IMR-90 (cell line): ENCODE data around the gene AGPAT1. TPM values are rescaled to one million over a fixed set of nuclear protein-coding genes. Genes with fewer than 3 reads are reported as not detected.
"Not testable (repeated sequence)": the region's sequence is repeated elsewhere in the genome, so short reads cannot be mapped to it uniquely, and the experiment has no call there.

Source experiments
- ATAC-seq: fragments of 200-7000 bp; cut with Tn5 transposase; 2 replicates; pipeline ENCODE4 v1.9.1; 2020; ENCODE audit warnings: low read depth, mild to moderate bottlenecking, moderate library complexity
- BruUV-seq: library from RNA; stranded (reverse); fragments of 400-500 nt; replicated peaks from 2 replicates; lab custom pipeline; 2021; lab: Mats Ljungman, UMichigan
- CTCF ChIA-PET: fragments of 300-600 bp; formaldehyde crosslinking; extraction: SDS; loops from one replicate; lab custom pipeline; 2021; ENCODE audit warnings: antibody characterized with exemption; lab: Yijun Ruan, JAX
- POLR2A ChIA-PET: fragments of 300-600 bp; sonication (Branson Sonifier 250); formaldehyde crosslinking; loops from one replicate; lab custom pipeline; 2022; ENCODE audit warnings: antibody characterized with exemption; ENCODE audit not compliant: unreplicated experiment; lab: Charles Lee
- DNase-seq: peaks from one replicate; pipeline ENCODE4 v3.0.0; 2013
- H2AFZ ChIP-seq: replicated peaks from 2 replicates; pipeline ENCODE3; 2013; ENCODE audit warnings: low read length, mild to moderate bottlenecking; ENCODE audit not compliant: poor library complexity
- H2AK5ac ChIP-seq: 2 replicates; pipeline ENCODE4 v1.6.1; 2013; ENCODE audit warnings: low read depth, low read length, inconsistent platforms
- H2AK9ac ChIP-seq: replicated peaks from 2 replicates; pipeline ENCODE3; 2013; ENCODE audit warnings: mild to moderate bottlenecking, low read depth, low read length, moderate library complexity; ENCODE audit not compliant: poor library complexity
- H2BK120ac ChIP-seq: 2 replicates; pipeline ENCODE4 v1.6.1; 2013; ENCODE audit warnings: low read depth, low read length, inconsistent platforms
- H2BK15ac ChIP-seq: 3 replicates; pipeline ENCODE4 v1.6.1; 2013; ENCODE audit warnings: low read depth, low read length, inconsistent platforms
- H2BK20ac ChIP-seq: 2 replicates; pipeline ENCODE4 v1.6.1; 2013; ENCODE audit warnings: low read depth, mild to moderate bottlenecking, inconsistent platforms, low read length, moderate library complexity
- H2BK5ac ChIP-seq: 2 replicates; pipeline ENCODE4 v1.6.1; 2013; ENCODE audit warnings: mild to moderate bottlenecking, low read depth, low read length, inconsistent platforms; ENCODE audit not compliant: poor library complexity, severe bottlenecking
- H3K14ac ChIP-seq: replicated peaks from 2 replicates; pipeline ENCODE4 v1.6.1; 2013; ENCODE audit warnings: low read depth, low read length, inconsistent platforms
- H3K18ac ChIP-seq: 2 replicates; pipeline ENCODE4 v1.6.1; 2013; ENCODE audit warnings: low read depth, low read length, control low read depth
- H3K23ac ChIP-seq: 2 replicates; pipeline ENCODE4 v1.6.1; 2013; ENCODE audit warnings: low read depth, low read length, inconsistent platforms
- H3K27ac ChIP-seq: 2 replicates; pipeline ENCODE4 v1.5.1; 2013; ENCODE audit warnings: mild to moderate bottlenecking, control low read depth, low read length; ENCODE audit not compliant: insufficient read depth
- H3K27me3 ChIP-seq: 2 replicates; pipeline ENCODE4 v1.6.1; 2013; ENCODE audit warnings: low read length; ENCODE audit not compliant: control insufficient read depth, insufficient read depth
- H3K36me3 ChIP-seq: 2 replicates; pipeline ENCODE4 v1.6.1; 2013; ENCODE audit warnings: low read length, mixed read lengths; ENCODE audit not compliant: control insufficient read depth, insufficient read depth
- H3K4ac ChIP-seq: 2 replicates; pipeline ENCODE4 v1.6.1; 2013; ENCODE audit warnings: low read depth, low read length, inconsistent platforms
- H3K4me1 ChIP-seq: 2 replicates; pipeline ENCODE4 v1.6.1; 2013; ENCODE audit warnings: low read length, mixed read lengths; ENCODE audit not compliant: control insufficient read depth, insufficient read depth
- H3K4me2 ChIP-seq: 2 replicates; pipeline ENCODE4 v1.6.1; 2013; ENCODE audit warnings: low read depth, mild to moderate bottlenecking, control low read depth, low read length, moderate library complexity
- H3K4me3 ChIP-seq: 2 replicates; pipeline ENCODE4 v1.5.1; 2013; ENCODE audit warnings: low read depth, mild to moderate bottlenecking, control low read depth, low read length, moderate library complexity; ENCODE audit not compliant: insufficient read depth
- H3K56ac ChIP-seq: 2 replicates; pipeline ENCODE4 v1.6.1; 2013; ENCODE audit warnings: low read length, inconsistent platforms; ENCODE audit not compliant: insufficient read depth; ENCODE audit errors: extremely low read depth
- H3K79me1 ChIP-seq, 2 experiments: 2 replicates each; pipeline ENCODE4 v1.6.1; 2013; ENCODE audit warnings: low read length in 2 of 2, inconsistent platforms in 1 of 2, low read depth in 1 of 2
- H3K9ac ChIP-seq: 2 replicates; pipeline ENCODE4 v1.6.1; 2013; ENCODE audit warnings: low read depth, low read length, control low read depth
- H3K9me1 ChIP-seq: 2 replicates; pipeline ENCODE4 v1.6.1; 2013; ENCODE audit warnings: low read length, inconsistent platforms; ENCODE audit not compliant: insufficient read depth
- H3K9me3 ChIP-seq: 2 replicates; pipeline ENCODE4 v1.6.1; 2013; ENCODE audit warnings: low read length; ENCODE audit not compliant: control insufficient read depth, insufficient read depth
- H4K20me1 ChIP-seq: 2 replicates; pipeline ENCODE4 v1.6.1; 2013; ENCODE audit warnings: low read length, inconsistent platforms; ENCODE audit not compliant: insufficient read depth
- H4K5ac ChIP-seq: 2 replicates; pipeline ENCODE4 v1.6.1; 2013; ENCODE audit warnings: mild to moderate bottlenecking, low read depth, low read length, control low read depth
- H4K8ac ChIP-seq, 2 experiments: 2 replicates each; pipeline ENCODE4 v1.6.1; 2013; ENCODE audit warnings: low read depth in 2 of 2, low read length in 2 of 2, control low read depth in 1 of 2, inconsistent platforms in 1 of 2
- H4K91ac ChIP-seq: 2 replicates; pipeline ENCODE4 v1.6.1; 2013; ENCODE audit warnings: low read depth, low read length, inconsistent platforms; ENCODE audit not compliant: insufficient read depth
- CEBPB ChIP-seq: IDR thresholded peaks from 2 replicates; pipeline ENCODE4 v1.6.1; 2012; ENCODE audit warnings: low read depth, low read length, improper control_type of control experiment
- MAZ ChIP-seq: IDR thresholded peaks from 2 replicates; pipeline ENCODE4 v1.6.1; 2012; ENCODE audit warnings: low read depth, mild to moderate bottlenecking, low read length, improper control_type of control experiment, moderate library complexity, borderline replicate concordance
- WGBS, 2 experiments: methylation state at CpG; one replicate each; pipeline versions ENCODE4 v1.1.5 to v1.1.7; 2013; ENCODE audit warnings: missing lambda C conversion rate in 2 of 2; ENCODE audit not compliant: insufficient read length in 1 of 2; ENCODE audit errors: extremely low coverage in 2 of 2; 5-methylcytosine and 5-hydroxymethylcytosine counted together
- dilution Hi-C: fragments of 300-500 bp; cut with HindIII; formaldehyde crosslinking; loops from one replicate; pipeline ENCODE4 v1.14.3; 2018; ENCODE audit warnings: low sequenced_read_pairs; ENCODE audit not compliant: unreplicated experiment
- in situ Hi-C: fragments of 300-500 bp; cut with MboI; formaldehyde crosslinking; loops from 3 replicates; pipeline ENCODE4 v1.14.3; 2019; ENCODE audit warnings: low sequenced_read_pairs, inconsistent platforms, mixed read lengths
- intact Hi-C: fragments of 100-400 bp; cut with micrococcal nuclease; formaldehyde crosslinking; loops from 2 replicates; pipeline ENCODE4 v1.10.0; 2022
- polyA plus RNA-seq, 3 experiments: library from polyadenylated mRNA; depleted of rRNA; stranded (reverse); fragments of >200 nt; gene quantifications; 2 replicates each; pipeline ENCODE4 v1.2.3, GENCODE V29; 2012; ENCODE audit warnings: low replicate concordance in 1 of 3
- total RNA-seq: library from RNA; depleted of rRNA; stranded (reverse); fragments of >200 nt; gene quantifications from 2 replicates; pipeline ENCODE4 v1.2.3, GENCODE V29; 2012

Gene AGPAT1
- total and polyA plus RNA-seq, 2 of the 4 experiments (the other 2 are of a cell fraction), result 27.2 to 116 TPM

DNA sequence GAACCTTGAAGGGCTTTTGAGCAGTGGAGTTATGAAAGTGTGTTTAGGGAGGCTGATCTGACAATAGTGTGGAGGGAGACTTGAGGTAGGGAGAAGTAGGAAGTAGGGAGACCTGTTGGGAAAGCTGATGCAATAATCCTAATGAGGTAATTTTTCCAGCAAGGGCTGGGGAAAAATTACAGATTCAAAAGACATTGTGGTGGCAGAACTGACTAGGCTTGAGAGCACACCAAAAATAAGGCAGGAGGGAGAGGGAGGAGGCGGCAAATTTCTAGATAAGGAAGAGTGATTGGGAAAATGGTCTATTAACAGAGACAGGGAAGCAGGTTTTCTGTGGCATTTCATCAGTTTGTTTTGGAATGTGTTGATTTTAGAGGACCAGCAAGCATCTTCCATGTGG is 29.6 kb downstream of the AGPAT1 start:
- Histone ChIP-seq H3K27ac (no peak overlapping the region), H3K9me1 (0 out of 2 replicates have a peak, but pooled peaks cover 3% of the 10 kb centered on the region), H3K14ac (no peak overlapping the region), H3K23ac (no peak overlapping the region), H4K20me1 (no peaks in the 10 kb centered on the region), H2BK5ac (no peak overlapping the region), H4K8ac (no peak overlapping the region), H3K36me3 (peaks cover 2% of the 10 kb centered on the region; the same call in 1 of the 2 replicates), H2AK5ac (no peak overlapping the region), H3K9me3 (peaks cover 2% of the 10 kb centered on the region; the same call in 1 of the 2 replicates), H3K79me1 (no peaks in the 10 kb centered on the region), H3K4ac (no peak overlapping the region), H2BK15ac (no peak overlapping the region; the same call in 2 of the 3 replicates), H3K27me3 (peaks cover 27% of the 10 kb centered on the region), H3K4me2 (no peak overlapping the region), H3K56ac (no peak overlapping the region), H3K4me1 (peaks cover 4% of the 10 kb centered on the region; the same call in 1 of the 2 replicates), H2AK9ac (no peak overlapping the region), H2AFZ (no peak overlapping the region), H4K5ac (no peak overlapping the region), H2BK20ac (peak overlapping the region; percentile 4; the same call in 1 of the 2 replicates), H4K91ac (no peak overlapping the region), H3K9ac (0 out of 2 replicates have a peak overlapping the region, but pooled peaks have one; percentile 17), H2BK120ac (no peak overlapping the region), H3K18ac (no peak overlapping the region), H3K4me3 (no peak overlapping the region)
- dilution Hi-C loops, result no loop called here
- TF ChIP-seq CEBPB (peak; percentile 54; the same call in 1 of the 2 replicates), MAZ (no peak)
- POLR2A ChIA-PET, result no interaction called here
- CTCF ChIA-PET, result interaction anchor here (0.9 kb wide), 2 partner anchors 10 kb away, joined by 3 to 4 read pairs; no protein-coding TSS in a partner anchor
- intact Hi-C loops, result no loop called here
- no TSS peak for BruUV-seq
- DNase-seq (no peak), ATAC-seq (no peak)
- in situ Hi-C loops, result no loop called here
- WGBS, 2 experiments, result no CpG with 5 or more reads among the region's 1 CpG

DNA sequence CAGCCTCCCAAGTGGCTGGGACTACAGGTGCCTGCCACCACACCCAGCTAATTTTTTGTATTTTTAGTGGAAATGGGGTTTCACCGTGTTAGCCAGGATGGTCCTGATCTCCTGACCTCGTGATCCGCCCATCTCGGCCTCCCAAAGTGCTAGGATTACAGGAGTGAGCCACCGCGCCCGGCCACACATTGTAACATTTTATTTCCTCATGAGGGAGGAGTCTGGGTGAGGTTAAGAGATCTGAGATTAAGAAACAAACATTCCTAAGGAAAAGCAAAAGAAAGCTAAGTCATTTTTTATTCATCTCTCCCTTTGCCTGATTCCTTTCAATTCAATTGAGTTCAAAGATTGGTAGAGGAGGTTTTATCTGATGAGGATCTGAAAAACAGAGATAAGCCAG is 31.6 kb downstream of the AGPAT1 start:
- in situ Hi-C loops, H3K4me2 ChIP-seq, H3K4ac ChIP-seq, H3K4me1 ChIP-seq, H2AK5ac ChIP-seq, H3K36me3 ChIP-seq, H2BK120ac ChIP-seq, H3K9ac ChIP-seq, H3K9me1 ChIP-seq, ATAC-seq, intact Hi-C loops, BruUV-seq, dilution Hi-C loops, H3K56ac ChIP-seq, H3K27ac ChIP-seq, H3K14ac ChIP-seq, H4K91ac ChIP-seq, H3K23ac ChIP-seq, H3K79me1 ChIP-seq, H2BK20ac ChIP-seq, H4K5ac ChIP-seq, H2BK5ac ChIP-seq, H2AFZ ChIP-seq, H4K20me1 ChIP-seq, H3K9me3 ChIP-seq, H3K4me3 ChIP-seq, DNase-seq, H2AK9ac ChIP-seq, CTCF ChIA-PET, H4K8ac ChIP-seq, H3K18ac ChIP-seq, H2BK15ac ChIP-seq: not testable (repeated sequence)
- POLR2A ChIA-PET, result interaction anchor here (0.6 kb wide), 1 partner anchor 16 kb away, joined by 6 read pairs; the partner anchor contains the start of gene ATF6B
- no CpG with 5 or more reads among the region's 7 CpGs for WGBS, 2 experiments
- peaks cover 27% of the 10 kb centered on the region for H3K27me3 ChIP-seq
